HG02759 (cell line): ENCODE data around the gene PSPN.
"Not testable (repeated sequence)": the region's sequence is repeated elsewhere in the genome, so short reads cannot be mapped to it uniquely, and the experiment has no call there.

Experiments
- ATAC-seq: cut with Tn5 transposase; IDR thresholded peaks from one replicate; pipeline ENCODE4 v1.9.1; 2021; ENCODE audit warnings: mild to moderate bottlenecking, moderate library complexity; ENCODE audit not compliant: unreplicated experiment

PSPN gene

DNA sequence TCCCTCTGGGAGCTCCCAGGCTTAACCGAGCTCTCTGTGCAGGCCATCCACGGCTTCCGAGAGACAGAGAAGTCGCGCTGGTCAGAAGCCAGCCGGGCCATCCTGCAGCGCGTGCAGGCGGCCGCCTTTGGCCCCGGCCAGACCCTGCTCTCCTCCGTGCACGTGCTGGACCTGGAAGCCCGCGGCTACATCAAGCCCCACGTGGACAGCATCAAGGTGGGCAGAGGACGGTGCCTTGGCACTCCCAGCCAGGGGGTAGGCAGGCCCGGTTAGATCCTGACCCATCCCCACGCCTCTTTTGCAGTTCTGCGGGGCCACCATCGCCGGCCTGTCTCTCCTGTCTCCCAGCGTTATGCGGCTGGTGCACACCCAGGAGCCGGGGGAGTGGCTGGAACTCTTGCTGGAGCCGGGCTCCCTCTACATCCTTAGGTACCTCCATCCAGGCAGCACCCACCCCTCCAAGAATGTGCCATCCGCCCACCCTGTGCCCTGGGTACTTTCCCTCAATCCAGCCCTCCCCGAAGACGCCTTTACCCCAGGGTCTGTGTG lies 1.5 kb downstream of the PSPN start:
- no peak for ATAC-seq

DNA sequence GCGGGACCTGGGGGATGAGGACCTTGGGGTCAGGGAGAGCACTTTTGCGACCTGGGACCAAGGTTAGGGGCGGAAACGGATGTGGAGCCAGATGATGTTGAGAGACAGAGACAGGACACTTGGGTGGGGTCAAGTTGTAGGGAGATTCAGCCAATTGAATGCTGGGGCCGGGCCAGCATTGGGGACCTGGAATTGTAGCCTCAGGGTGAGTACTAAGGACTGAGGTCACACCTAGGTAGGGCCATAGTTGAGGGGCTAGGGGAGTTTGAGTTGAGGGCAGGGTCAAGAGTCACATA lies 2.0 kb downstream of the PSPN start:
- no peak for ATAC-seq

GRCh38 chr19:6373096-6373812 lies 2.5 kb downstream of the PSPN start:
- ATAC-seq, result peak; percentile 57

DNA sequence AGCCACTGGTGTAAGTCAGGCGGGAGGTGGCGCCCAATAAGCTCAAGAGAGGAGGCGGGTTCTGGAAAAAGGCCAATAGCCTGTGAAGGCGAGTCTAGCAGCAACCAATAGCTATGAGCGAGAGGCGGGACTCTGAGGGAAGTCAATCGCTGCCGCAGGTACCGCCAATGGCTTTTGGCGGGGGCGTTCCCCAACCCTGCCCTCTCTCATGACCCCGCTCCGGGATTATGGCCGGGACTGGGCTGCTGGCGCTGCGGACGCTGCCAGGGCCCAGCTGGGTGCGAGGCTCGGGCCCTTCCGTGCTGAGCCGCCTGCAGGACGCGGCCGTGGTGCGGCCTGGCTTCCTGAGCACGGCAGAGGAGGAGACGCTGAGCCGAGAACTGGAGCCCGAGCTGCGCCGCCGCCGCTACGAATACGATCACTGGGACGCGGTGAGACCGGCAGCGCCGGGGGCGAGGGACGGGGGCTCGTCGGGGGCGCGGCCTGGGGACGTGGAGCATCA lies 3.1 kb downstream of the PSPN start, which contains the start of gene ALKBH7:
ALKBH7 (plus strand) TSS at position 201 of the 502 bp plus-strand sequence; CDS start at position 228, 27 bp downstream.
- peak; percentile 77 for ATAC-seq

- no peak for ATAC-seq
Observed at GRCh38 chr19:6364353-6364752, 11.4 kb downstream of the PSPN start.

DNA sequence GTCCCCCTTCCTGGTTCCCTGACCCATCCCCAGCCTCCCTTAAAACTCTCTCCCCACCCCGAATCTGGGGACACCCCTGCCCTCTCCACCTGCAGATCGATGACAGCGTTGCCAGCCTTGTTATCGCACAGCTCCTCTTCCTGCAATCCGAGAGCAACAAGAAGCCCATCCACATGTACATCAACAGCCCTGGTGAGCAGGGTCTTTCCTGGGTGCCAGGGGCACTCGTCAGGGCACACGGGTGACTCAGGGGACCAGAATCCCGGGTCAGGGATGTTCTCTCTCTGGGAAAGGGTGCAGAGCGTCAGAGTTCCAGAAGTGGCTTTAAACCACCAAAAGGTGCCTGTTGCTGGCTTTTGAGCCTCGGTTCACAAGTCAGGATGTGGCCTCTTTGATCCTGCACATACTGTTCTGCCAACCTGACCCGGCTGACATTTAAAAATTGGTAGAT lies 13.4 kb downstream of the PSPN start:
- no peak for ATAC-seq

GRCh38 chr19:6362027-6362350 lies 13.7 kb downstream of the PSPN start:
- no peak for ATAC-seq

DNA sequence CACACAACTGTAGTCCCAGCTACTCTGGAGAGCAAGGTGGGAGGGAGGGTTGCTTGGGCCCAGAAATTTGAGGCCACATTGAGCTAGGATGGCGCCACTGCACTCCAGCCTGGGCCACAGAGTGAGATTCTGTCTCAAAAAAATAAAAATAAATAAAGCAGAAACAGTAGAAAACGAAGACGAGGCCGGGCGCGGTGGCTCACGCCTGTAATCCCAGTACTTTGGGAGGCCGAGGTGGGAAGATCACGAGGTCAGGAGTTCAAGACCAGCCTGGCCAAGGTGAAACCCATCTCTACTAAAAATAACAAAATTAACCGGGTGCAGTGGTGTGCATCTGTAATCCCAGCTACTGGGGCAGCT lies 14.9 kb downstream of the PSPN start:
- ATAC-seq, result not testable (repeated sequence)

- not testable (repeated sequence) for ATAC-seq
Observed at GRCh38 chr19:6360445-6360844, 15.3 kb downstream of the PSPN start.

- no peak for ATAC-seq
Observed at GRCh38 chr19:6359568-6360341, 16.0 kb downstream of the PSPN start.

DNA sequence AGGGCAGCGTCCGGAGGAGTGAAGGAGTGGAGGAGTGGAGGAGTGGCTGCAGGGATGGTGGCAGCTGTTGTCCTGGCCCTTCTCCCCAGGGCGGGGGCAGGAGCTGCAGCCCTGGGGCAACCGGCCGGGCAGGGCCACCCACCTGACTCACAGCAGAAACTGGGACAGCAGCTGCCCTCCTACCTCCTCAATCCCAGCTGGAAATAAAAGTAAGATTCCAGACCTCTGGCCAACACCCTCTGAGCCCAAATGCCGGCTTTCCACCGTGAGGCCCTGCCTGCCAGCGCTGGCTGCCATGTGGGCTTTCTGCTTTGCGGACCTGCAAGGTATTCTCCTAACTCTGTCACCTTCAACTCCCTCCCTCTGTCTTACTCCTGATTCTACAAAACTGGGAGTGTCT lies 17.7 kb downstream of the PSPN start:
- ATAC-seq, result no peak

- ATAC-seq, result no peak
Observed at GRCh38 chr19:6357174-6357573, 18.6 kb downstream of the PSPN start.

GRCh38 chr19:6355321-6356040 lies 20.3 kb downstream of the PSPN start:
- ATAC-seq, result not testable (repeated sequence)

DNA sequence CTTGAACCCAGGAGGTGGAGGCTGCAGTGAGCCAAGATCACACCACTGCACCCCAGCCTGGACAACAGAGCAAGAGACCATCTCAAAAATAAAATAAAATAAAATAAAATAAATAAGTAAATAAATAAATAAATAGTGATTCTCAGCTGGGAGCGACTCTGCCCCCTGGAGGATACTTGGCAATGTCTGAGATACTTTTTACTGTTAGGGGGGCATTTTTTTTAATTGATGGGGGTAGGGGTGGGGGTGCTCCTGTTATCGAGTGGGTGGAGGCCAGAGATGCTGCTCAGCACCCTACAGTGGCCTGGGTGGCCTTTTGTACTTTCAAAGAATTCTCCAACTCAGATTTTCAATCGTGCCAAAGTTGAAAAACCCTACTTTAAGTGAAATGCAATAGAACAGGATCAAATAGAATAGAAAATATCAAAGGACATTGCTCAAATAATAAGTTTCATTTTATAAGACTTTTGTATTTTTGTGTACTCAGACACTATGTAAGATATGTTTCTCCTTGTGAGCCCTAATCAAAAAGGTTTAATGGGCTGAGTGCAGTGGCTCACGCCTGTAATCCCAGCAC lies 21.5 kb downstream of the PSPN start:
- no peak for ATAC-seq

DNA sequence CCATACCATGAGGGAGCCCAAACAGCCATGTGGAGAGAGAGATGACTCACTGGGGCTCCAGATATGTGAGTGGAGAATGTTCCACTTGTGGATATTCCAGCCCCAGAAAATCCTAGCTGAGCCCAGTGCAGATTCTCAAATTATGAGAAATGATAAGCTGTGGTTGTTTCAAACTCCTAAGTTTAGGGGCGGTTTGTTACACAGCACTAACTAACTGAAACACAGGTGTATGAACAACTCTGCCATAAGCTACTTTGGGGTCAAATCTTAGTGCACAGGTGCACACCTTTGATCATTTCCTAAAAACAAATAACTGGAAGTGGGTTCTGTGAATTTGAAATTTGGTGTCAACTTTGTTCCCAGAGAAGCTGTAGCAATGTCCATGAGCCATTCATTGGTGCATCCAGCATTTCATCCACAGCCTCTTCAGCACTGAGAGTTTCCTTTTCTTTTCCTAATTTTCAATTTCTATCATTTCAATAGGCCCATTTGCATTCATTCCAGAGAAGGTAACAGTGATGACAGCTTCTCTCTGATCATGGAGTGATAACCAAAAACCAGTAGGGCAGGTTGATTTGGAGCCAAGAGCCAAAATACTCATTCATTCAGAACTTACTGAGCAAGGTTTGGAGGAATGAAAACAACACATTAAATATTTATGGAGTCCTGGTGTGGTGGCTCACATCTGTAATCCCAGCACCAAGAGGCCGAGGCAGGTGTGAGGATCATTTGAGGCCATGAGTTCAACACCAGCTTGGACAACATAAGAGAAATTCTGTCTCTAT lies 23.2 kb downstream of the PSPN start:
- ATAC-seq, result no peak

- ATAC-seq, result no peak
Observed at GRCh38 chr19:6350688-6351087, 25.0 kb downstream of the PSPN start.

- ATAC-seq, result not testable (repeated sequence)
Observed at GRCh38 chr19:6349271-6349670, 26.5 kb downstream of the PSPN start.

GRCh38 chr19:6343462-6343861 lies 32.3 kb downstream of the PSPN start:
- no peak for ATAC-seq

- no peak for ATAC-seq
Observed at GRCh38 chr19:6340493-6341201, 35.1 kb downstream of the PSPN start.
